Ectodermal cell (in vitro differentiated cells): ENCODE measurements around the gene GPR39.

Experiments used
- H3K27ac ChIP-seq: 2 replicates; pipeline ENCODE4 v1.7.0; 2013; ENCODE audit warnings: mild to moderate bottlenecking, low read depth, low read length; ENCODE audit not compliant: insufficient read depth, poor library complexity, severe bottlenecking
- H3K27me3 ChIP-seq: 2 replicates; pipeline ENCODE4 v1.7.0; 2013; ENCODE audit warnings: mild to moderate bottlenecking, low read length; ENCODE audit not compliant: insufficient read depth, control insufficient read depth, poor library complexity, severe bottlenecking
- H3K36me3 ChIP-seq: one replicate; pipeline ENCODE4 v1.7.0; 2013; ENCODE audit warnings: low read length; ENCODE audit not compliant: control insufficient read depth, insufficient read depth
- H3K4me1 ChIP-seq: one replicate; pipeline ENCODE4 v1.7.0; 2013; ENCODE audit warnings: low read length; ENCODE audit not compliant: control insufficient read depth, insufficient read depth
- H3K4me3 ChIP-seq: 2 replicates; pipeline ENCODE4 v1.7.0; 2013; ENCODE audit warnings: low read depth, low read length, control low read depth; ENCODE audit not compliant: insufficient read depth
- H3K9me3 ChIP-seq: 2 replicates; pipeline ENCODE4 v1.7.0; 2013; ENCODE audit warnings: mild to moderate bottlenecking, low read length, moderate library complexity; ENCODE audit not compliant: control insufficient read depth
- WGBS, 2 experiments: methylation state at CpG; one replicate each; pipeline ENCODE4 v1.1.7; 2013; ENCODE audit warnings: missing lambda C conversion rate in 2 of 2; 5-methylcytosine and 5-hydroxymethylcytosine counted together

Gene GPR39

DNA sequence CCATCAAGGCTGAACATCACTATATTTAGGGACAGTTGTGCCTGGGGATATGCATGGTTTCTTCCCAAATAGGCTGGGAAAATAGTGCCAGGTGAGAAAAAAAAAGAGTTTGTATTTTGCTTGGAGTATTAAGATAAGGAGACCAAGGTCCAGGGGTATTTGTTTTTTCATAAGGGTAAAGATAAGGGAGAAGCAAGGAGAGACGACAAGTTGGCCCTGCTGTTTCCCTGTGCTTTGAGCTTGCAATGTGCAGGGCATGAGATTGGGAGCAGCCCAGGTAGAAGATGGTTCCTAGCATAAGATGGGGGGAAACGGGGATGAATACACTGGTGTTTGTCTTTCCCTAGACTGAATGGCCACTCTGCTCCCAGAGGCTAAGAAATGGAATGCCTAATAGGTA, 8.8 kb upstream of the GPR39 start:
- Histone ChIP-seq H3K27me3 (no peaks in the 10 kb centered on the region), H3K4me3 (no peak overlapping the region), H3K4me1 (no peaks in the 10 kb centered on the region), H3K27ac (no peak overlapping the region), H3K9me3 (no peaks in the 10 kb centered on the region), H3K36me3 (no peaks in the 10 kb centered on the region)
- 62 to 64% methylated on average over 2 of the region's 2 CpGs for WGBS, 2 experiments

DNA sequence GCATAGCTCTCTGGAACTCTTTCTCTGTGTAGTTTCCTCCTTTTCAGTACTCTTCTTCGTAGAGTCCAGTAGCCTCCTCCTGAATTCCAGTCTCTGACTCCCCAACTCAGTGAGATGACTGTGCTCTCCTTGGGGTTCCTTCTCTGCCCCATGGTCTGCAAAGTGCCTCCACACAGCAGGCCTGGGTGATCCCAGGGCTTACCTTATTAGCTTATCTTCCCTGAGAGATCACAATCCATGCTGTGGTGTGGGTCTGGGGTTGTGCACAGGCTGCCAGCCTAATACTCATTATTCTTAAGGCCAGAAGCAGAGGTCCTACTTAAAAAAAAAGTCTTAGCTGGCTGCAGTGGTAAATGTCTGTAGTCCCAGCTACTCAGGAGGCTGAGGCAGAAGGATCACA, 4.6 kb upstream of the GPR39 start:
- Histone ChIP-seq H3K36me3 (no peaks in the 10 kb centered on the region), H3K4me3 (no peak overlapping the region), H3K27me3 (peaks cover 28% of the 10 kb centered on the region), H3K27ac (no peak overlapping the region), H3K9me3 (no peaks in the 10 kb centered on the region), H3K4me1 (peaks cover 4% of the 10 kb centered on the region)
- 90 to 94% methylated on average over 1 of the region's 1 CpG for WGBS, 2 experiments

DNA sequence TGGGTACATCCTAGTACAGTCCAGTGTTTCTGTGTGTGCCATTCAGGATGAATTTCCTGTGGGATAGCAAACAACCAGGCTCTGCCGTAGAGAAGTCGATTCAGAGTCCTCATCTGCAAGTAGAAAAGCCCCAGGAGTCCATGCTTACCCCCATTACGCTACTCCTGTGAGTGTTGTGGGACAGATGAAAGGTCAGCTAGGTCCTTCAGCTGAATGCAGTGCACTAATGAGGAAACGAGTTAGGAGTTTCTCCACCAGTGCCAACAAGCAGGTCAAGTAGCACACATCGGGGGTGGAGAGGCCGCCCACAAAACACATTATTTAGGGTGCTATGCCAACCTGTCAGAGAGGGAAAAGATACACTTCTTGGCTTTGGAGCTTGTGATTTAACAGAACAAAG, 2.5 kb upstream of the GPR39 start:
- H3K4me3 ChIP-seq = no peak overlapping the region
- peaks cover 41% of the 10 kb centered on the region for H3K27me3 ChIP-seq
- no peaks in the 10 kb centered on the region for H3K36me3 ChIP-seq
- H3K27ac ChIP-seq = no peak overlapping the region
- 78 to 82% methylated on average over 6 of the region's 6 CpGs for WGBS, 2 experiments
- peaks cover 4% of the 10 kb centered on the region for H3K4me1 ChIP-seq
- no peaks in the 10 kb centered on the region for H3K9me3 ChIP-seq

DNA sequence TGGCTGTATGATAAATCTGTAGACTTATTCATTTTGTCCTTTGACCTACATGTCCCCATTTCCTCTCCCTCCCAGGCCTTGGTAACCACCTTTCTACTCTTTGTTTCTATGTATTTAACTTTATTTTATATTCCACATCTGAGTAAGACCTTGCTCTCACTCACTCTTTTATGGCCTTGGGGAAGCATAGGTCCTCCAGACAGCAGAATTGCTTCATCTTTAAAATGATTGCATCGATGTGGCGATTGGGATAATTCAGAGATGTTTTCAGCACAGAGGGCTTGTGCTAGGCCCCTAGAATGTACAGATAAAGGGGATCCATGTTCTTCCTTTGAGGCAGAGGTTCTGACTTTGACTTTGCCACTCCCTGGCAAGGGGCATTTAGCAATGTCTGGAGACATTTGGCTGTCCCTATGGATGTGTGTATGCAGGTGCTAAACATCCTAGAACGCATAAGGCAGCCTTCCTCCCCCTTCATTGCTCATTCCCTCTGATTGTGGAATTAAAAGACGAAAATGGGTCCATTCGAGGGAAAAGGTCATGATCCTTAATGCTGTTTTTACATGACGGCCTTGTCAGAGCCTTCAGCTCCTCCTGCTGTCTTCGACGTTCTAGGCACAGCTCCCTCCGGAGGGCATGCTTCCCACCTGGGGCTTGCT, 1.2 kb upstream of the GPR39 start:
- H3K27me3 ChIP-seq = peaks cover 41% of the 10 kb centered on the region
- no peaks in the 10 kb centered on the region for H3K36me3 ChIP-seq
- peaks cover 4% of the 10 kb centered on the region for H3K4me1 ChIP-seq
- peak overlapping the region; percentile 55 for H3K4me3 ChIP-seq
- H3K27ac ChIP-seq = no peak overlapping the region
- 43% methylated on average over 9 of the region's 9 CpGs for WGBS, 2 experiments
- no peaks in the 10 kb centered on the region for H3K9me3 ChIP-seq

DNA sequence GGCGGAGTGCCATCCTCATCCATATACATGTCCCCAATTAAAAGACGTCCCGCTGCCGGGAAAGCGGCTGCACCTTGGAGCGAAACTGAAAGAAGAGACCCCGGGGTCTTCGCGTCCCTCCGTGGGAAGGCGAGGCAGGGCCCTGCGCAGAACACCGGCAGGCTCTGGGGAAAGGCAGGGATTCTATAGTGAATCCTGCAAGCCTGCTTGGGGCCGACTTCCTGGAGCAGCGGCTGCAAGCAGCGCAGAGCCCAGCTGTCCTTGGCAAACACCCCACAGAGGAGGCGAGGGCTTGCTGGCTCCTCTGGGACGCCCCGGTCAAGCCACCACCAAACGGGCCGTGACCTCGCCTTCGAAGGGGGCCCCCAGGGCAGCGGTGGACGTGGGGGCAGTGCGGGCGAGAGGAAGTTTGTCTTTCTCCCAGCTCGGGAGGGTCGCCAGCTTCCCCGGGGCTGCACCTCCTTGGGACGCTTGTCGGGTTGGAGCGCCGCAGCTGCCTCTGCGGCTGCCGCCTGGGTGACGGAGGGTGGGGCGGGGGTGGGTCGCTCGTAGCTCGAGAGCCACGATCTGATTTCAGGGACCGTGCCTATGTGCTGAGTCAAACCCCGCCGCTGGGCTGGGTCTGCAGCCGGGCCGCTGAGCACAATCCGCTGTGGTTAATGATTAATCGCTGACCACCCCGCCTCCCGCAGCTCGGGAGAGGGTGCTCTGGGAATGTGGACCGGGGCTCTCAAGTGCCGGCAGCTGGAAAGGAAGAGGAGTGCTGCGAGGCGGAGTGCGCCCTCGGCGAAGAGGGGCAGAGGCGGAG, 486 bp upstream of the GPR39 start:
- H3K27me3 ChIP-seq = peaks cover 41% of the 10 kb centered on the region
- no peak overlapping the region for H3K27ac ChIP-seq
- H3K4me1 ChIP-seq = peaks cover 4% of the 10 kb centered on the region
- H3K4me3 ChIP-seq = peak overlapping the region; percentile 55
- H3K9me3 ChIP-seq = no peaks in the 10 kb centered on the region
- 2% methylated on average over 60 of the region's 60 CpGs for WGBS, 2 experiments
- no peaks in the 10 kb centered on the region for H3K36me3 ChIP-seq

DNA sequence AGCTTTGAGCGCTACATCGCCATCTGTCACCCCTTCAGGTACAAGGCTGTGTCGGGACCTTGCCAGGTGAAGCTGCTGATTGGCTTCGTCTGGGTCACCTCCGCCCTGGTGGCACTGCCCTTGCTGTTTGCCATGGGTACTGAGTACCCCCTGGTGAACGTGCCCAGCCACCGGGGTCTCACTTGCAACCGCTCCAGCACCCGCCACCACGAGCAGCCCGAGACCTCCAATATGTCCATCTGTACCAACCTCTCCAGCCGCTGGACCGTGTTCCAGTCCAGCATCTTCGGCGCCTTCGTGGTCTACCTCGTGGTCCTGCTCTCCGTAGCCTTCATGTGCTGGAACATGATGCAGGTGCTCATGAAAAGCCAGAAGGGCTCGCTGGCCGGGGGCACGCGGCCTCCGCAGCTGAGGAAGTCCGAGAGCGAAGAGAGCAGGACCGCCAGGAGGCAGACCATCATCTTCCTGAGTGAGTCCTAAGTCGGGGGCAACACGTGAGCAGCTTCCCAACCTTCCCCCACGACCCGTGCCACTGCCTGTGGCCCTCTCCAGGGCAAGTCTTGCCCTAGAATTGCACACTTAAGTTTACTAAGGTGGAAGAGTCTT, 928 bp downstream of the GPR39 start:
- Histone ChIP-seq H3K36me3 (no peaks in the 10 kb centered on the region), H3K4me3 (no peak overlapping the region), H3K4me1 (peaks cover 4% of the 10 kb centered on the region), H3K9me3 (no peaks in the 10 kb centered on the region), H3K27me3 (peaks cover 41% of the 10 kb centered on the region), H3K27ac (no peak overlapping the region)
- WGBS, 2 experiments = 96% methylated on average over 30 of the region's 30 CpGs

DNA sequence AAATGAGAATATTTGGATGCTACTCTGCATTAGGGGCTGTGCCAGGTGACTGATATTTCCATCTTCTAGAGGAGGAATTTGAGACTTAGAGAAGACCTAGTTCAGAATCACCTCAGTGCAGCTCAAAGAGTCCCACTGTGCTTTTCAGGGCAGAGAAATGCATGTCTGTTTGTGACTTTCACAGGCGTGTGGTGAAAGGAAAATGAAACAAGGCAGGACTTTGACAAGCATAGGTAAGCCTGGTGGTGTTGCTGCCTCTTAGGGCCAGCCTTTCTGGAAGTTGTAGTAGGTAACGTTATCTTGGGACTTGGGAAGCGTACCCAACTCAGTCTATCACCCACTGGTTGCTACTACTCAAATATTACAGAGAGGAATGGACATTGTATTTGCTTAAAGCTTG, 2.6 kb downstream of the GPR39 start:
- 63 to 85% methylated on average over 1 to 3 of the region's 3 CpGs for WGBS, 2 experiments
- Histone ChIP-seq H3K9me3 (no peaks in the 10 kb centered on the region), H3K27me3 (peaks cover 37% of the 10 kb centered on the region), H3K27ac (no peak overlapping the region), H3K4me3 (no peak overlapping the region), H3K4me1 (peaks cover 4% of the 10 kb centered on the region), H3K36me3 (no peaks in the 10 kb centered on the region)

DNA sequence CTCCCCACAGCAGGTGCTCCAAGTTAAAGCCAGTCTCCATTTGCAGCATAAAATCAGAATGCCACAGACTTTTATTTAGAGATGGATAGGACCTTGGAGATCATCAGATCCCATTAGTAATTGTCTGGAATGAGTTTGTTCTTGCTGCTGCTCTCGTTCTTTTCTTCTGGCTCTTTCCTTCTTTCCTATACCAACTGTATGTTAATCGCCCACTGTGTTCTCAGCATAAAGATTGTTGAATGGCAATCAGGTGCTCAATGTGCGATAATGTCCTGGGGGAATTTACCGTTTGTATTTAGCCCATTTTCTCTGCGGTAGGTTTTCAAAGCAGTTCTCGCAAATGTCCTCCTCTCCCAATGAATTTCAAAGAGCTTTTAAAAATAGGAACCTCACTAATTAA, 3.3 kb downstream of the GPR39 start:
- WGBS, 2 experiments = 58 to 63% methylated on average over 6 of the region's 6 CpGs
- no peak overlapping the region for H3K27ac ChIP-seq
- H3K9me3 ChIP-seq = no peaks in the 10 kb centered on the region
- no peaks in the 10 kb centered on the region for H3K36me3 ChIP-seq
- no peak overlapping the region for H3K4me3 ChIP-seq
- H3K4me1 ChIP-seq = peaks cover 4% of the 10 kb centered on the region
- peaks cover 34% of the 10 kb centered on the region for H3K27me3 ChIP-seq

DNA sequence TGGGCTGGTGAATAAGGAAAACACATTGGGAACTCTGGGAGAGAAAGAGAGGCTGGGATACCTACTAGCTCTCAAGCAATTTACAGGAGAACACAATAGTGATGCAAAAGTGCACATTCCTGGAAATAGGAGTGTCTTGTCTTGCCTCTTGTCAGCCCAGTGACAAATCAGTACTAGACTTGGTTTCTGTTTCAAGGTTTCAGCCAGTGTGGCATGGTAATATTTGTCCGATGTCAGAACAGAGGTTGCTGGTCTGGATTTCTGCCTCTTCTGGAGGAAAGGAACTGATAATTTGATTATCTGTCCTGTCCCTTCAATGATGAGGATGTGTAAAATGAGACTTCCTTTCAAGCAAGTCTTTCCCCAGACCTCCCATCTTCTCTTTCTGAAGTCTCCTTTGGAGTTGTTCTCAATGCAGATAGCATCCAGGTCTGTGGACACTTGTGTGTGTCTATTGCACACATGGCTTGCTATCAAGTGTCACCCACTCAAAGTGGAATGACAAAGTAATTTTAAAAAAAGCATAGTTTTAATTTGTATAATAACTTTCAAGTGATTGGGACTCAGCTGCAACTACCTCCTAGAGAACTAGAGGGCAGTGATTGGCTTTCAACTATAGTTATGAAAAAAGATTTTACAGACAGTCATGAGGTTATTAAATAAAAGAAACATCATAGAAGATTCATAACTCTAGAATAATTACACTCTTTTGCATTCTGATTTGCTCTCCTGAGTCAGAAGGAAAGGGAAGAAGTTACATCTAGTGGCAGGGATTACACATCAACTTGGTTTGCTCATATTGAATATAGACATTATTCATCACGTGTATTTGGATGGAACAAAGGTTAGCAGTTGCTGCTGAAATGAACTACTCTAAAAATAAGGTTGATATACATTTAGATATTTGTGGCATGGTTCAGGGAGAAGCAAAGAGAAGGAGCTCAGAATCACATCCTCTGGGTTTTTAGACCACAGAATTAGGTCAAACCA, 4.5 kb downstream of the GPR39 start:
- 96 to 100% methylated on average over 2 of the region's 2 CpGs for WGBS, 2 experiments
- Histone ChIP-seq H3K27ac (no peak overlapping the region), H3K27me3 (peaks cover 22% of the 10 kb centered on the region), H3K4me1 (no peaks in the 10 kb centered on the region), H3K9me3 (no peaks in the 10 kb centered on the region), H3K4me3 (no peak overlapping the region), H3K36me3 (no peaks in the 10 kb centered on the region)
